Vagina (tissue), 2 donors: ENCODE results near the gene CAB39.

Experiments used
- POLR2A ChIP-seq, 2 donors: fragments of 450-650 bp; IDR thresholded peaks; one replicate each; pipeline ENCODE4 v1.6.1; 2017; ENCODE audit warnings: antibody characterized with exemption in 2 of 2, mild to moderate bottlenecking in 2 of 2, moderate library complexity in 2 of 2
- POLR2AphosphoS5 ChIP-seq, 2 donors: sonication (generic); formaldehyde crosslinking; IDR thresholded peaks; one replicate each; pipeline ENCODE4 v1.9.0; 2017; ENCODE audit warnings: antibody characterized with exemption in 2 of 2, mild to moderate bottlenecking in 2 of 2, low read depth in 1 of 2; ENCODE audit not compliant: insufficient read depth in 1 of 2
- TF ChIP-seq, protein P1 (sequence below), 3 experiments: fragments of 450-650 bp in 2 of 3; fragments of 200-600 bp in 1 of 3; sonication (generic) in 1 of 3; IDR thresholded peaks; one replicate each; pipeline ENCODE4 v1.5.1; 2017 to 2019; ENCODE audit warnings: antibody characterized with exemption in 3 of 3, mild to moderate bottlenecking in 2 of 3, moderate library complexity in 2 of 3

DNA sequence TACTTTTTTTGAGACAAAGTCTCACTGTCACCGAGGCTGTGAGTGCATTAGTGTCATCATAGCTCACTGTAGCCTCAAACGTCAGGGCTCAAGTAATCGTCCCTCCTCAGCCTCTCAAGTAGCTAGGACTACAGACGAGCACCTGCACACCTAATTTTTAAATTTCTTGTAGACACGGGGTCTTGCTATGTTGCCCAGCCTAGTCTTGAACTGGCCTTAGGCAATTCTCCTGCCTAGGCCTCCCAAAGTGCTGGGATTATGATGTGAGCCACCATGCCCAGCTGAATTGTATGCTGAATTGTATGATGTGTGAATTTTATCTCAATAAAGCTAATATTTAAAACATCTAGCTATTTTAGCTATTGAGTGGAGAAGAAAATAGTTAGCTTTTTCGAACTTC, 18.9 kb downstream of the CAB39 start:
- no peak for TF ChIP-seq POLR2AphosphoS5 (IDR thresholded peaks at IDR 0.05; ENCODE audit: insufficient read depth in 1 of 2, low read depth in 1 of 2)
- TF ChIP-seq, protein P1, sequence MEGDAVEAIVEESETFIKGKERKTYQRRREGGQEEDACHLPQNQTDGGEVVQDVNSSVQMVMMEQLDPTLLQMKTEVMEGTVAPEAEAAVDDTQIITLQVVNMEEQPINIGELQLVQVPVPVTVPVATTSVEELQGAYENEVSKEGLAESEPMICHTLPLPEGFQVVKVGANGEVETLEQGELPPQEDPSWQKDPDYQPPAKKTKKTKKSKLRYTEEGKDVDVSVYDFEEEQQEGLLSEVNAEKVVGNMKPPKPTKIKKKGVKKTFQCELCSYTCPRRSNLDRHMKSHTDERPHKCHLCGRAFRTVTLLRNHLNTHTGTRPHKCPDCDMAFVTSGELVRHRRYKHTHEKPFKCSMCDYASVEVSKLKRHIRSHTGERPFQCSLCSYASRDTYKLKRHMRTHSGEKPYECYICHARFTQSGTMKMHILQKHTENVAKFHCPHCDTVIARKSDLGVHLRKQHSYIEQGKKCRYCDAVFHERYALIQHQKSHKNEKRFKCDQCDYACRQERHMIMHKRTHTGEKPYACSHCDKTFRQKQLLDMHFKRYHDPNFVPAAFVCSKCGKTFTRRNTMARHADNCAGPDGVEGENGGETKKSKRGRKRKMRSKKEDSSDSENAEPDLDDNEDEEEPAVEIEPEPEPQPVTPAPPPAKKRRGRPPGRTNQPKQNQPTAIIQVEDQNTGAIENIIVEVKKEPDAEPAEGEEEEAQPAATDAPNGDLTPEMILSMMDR (IDR thresholded peaks at IDR 0.05) = no peak
- no peak for TF ChIP-seq POLR2A (IDR thresholded peaks at IDR 0.05)
